ENCODE measurements around the gene SLX4. TPM values are rescaled to one million over a fixed set of nuclear protein-coding genes. Genes with fewer than 3 reads are reported as not detected.

The SLX4 gene
- total RNA-seq, 2 experiments from 2014 or later = 9.1 to 9.3 TPM

- H3K9me3 Mint-ChIP-seq = no peaks in the 10 kb centered on the region
- no peak overlapping the region for H3K27ac Mint-ChIP-seq
- no peaks in the 10 kb centered on the region for H3K4me1 Mint-ChIP-seq
- H3K27me3 Mint-ChIP-seq = no peaks in the 10 kb centered on the region
- H3K4me3 Mint-ChIP-seq = no peak overlapping the region
- H3K36me3 Mint-ChIP-seq = no peaks in the 10 kb centered on the region
- no peak for DNase-seq
Measured at GRCh38 chr16:3646348-3646920, 35.0 kb upstream of the SLX4 start.

- Mint-ChIP-seq H3K27ac (no peak overlapping the region), H3K27me3 (no peaks in the 10 kb centered on the region), H3K9me3 (no peaks in the 10 kb centered on the region), H3K36me3 (no peaks in the 10 kb centered on the region), H3K4me3 (no peak overlapping the region), H3K4me1 (no peaks in the 10 kb centered on the region)
- DNase-seq = no peak
Measured at GRCh38 chr16:3645504-3646347, 34.3 kb upstream of the SLX4 start.

GRCh38 chr16:3645108-3645503 is 33.7 kb upstream of the SLX4 start:
- peaks cover 2% of the 10 kb centered on the region for H3K4me1 Mint-ChIP-seq
- no peak for DNase-seq
- no peaks in the 10 kb centered on the region for H3K36me3 Mint-ChIP-seq
- no peaks in the 10 kb centered on the region for H3K27me3 Mint-ChIP-seq
- H3K4me3 Mint-ChIP-seq = no peak overlapping the region
- H3K27ac Mint-ChIP-seq = no peak overlapping the region
- no peaks in the 10 kb centered on the region for H3K9me3 Mint-ChIP-seq

- no peak for DNase-seq
- H3K9me3 Mint-ChIP-seq = peaks cover 1% of the 10 kb centered on the region
- no peak overlapping the region for H3K4me3 Mint-ChIP-seq
- H3K27me3 Mint-ChIP-seq = no peaks in the 10 kb centered on the region
- H3K36me3 Mint-ChIP-seq = peaks cover 6% of the 10 kb centered on the region
- no peak overlapping the region for H3K27ac Mint-ChIP-seq
- peaks cover 8% of the 10 kb centered on the region for H3K4me1 Mint-ChIP-seq
Measured at GRCh38 chr16:3643095-3643730, 31.8 kb upstream of the SLX4 start.

GRCh38 chr16:3642397-3643094 is 31.1 kb upstream of the SLX4 start:
- no peak overlapping the region for H3K4me3 Mint-ChIP-seq
- no peak for DNase-seq
- peaks cover 13% of the 10 kb centered on the region for H3K4me1 Mint-ChIP-seq
- H3K36me3 Mint-ChIP-seq = peaks cover 8% of the 10 kb centered on the region
- no peaks in the 10 kb centered on the region for H3K27me3 Mint-ChIP-seq
- no peak overlapping the region for H3K27ac Mint-ChIP-seq
- peaks cover 1% of the 10 kb centered on the region for H3K9me3 Mint-ChIP-seq

GRCh38 chr16:3641801-3642396 is 30.5 kb upstream of the SLX4 start:
- Mint-ChIP-seq H3K4me3 (no peak overlapping the region), H3K27me3 (no peaks in the 10 kb centered on the region), H3K4me1 (peaks cover 20% of the 10 kb centered on the region), H3K36me3 (peaks cover 11% of the 10 kb centered on the region), H3K9me3 (peaks cover 1% of the 10 kb centered on the region), H3K27ac (no peak overlapping the region)
- DNase-seq = no peak

GRCh38 chr16:3640632-3641501 is 29.5 kb upstream of the SLX4 start:
- H3K9me3 Mint-ChIP-seq = peaks cover 1% of the 10 kb centered on the region
- DNase-seq = no peak
- H3K27ac Mint-ChIP-seq = no peak overlapping the region
- H3K4me1 Mint-ChIP-seq = peaks cover 27% of the 10 kb centered on the region
- no peak overlapping the region for H3K4me3 Mint-ChIP-seq
- no peaks in the 10 kb centered on the region for H3K27me3 Mint-ChIP-seq
- peaks cover 11% of the 10 kb centered on the region for H3K36me3 Mint-ChIP-seq

- Mint-ChIP-seq H3K4me1 (peaks cover 29% of the 10 kb centered on the region), H3K9me3 (peaks cover 1% of the 10 kb centered on the region), H3K27me3 (no peaks in the 10 kb centered on the region), H3K36me3 (peaks cover 11% of the 10 kb centered on the region), H3K4me3 (no peak overlapping the region), H3K27ac (no peak overlapping the region)
- no peak for DNase-seq
Measured at GRCh38 chr16:3640207-3640606, 28.8 kb upstream of the SLX4 start.

GRCh38 chr16:3638916-3639644 is 27.7 kb upstream of the SLX4 start:
- Mint-ChIP-seq H3K27me3 (no peaks in the 10 kb centered on the region), H3K9me3 (peaks cover 1% of the 10 kb centered on the region), H3K4me3 (no peak overlapping the region), H3K36me3 (peaks cover 11% of the 10 kb centered on the region), H3K27ac (no peak overlapping the region), H3K4me1 (peaks cover 29% of the 10 kb centered on the region)
- DNase-seq = no peak

- Mint-ChIP-seq H3K4me3 (peak overlapping the region; percentile 27), H3K27me3 (no peaks in the 10 kb centered on the region), H3K27ac (peak overlapping the region; percentile 91), H3K36me3 (peaks cover 11% of the 10 kb centered on the region), H3K9me3 (peaks cover 1% of the 10 kb centered on the region), H3K4me1 (peaks cover 29% of the 10 kb centered on the region)
- DNase-seq = no peak
Measured at GRCh38 chr16:3637371-3637923, 26.0 kb upstream of the SLX4 start.

GRCh38 chr16:3625911-3626732 is 14.7 kb upstream of the SLX4 start:
- H3K4me1 Mint-ChIP-seq = peaks cover 28% of the 10 kb centered on the region
- H3K4me3 Mint-ChIP-seq = no peak overlapping the region
- no peak for DNase-seq

GRCh38 chr16:3625331-3625730 is 13.9 kb upstream of the SLX4 start:
- Mint-ChIP-seq H3K9me3 (no peaks in the 10 kb centered on the region), H3K27me3 (no peaks in the 10 kb centered on the region), H3K4me1 (peaks cover 28% of the 10 kb centered on the region), H3K27ac (no peak overlapping the region), H3K4me3 (no peak overlapping the region), H3K36me3 (no peaks in the 10 kb centered on the region)
- no peak for DNase-seq

More at GRCh38 chr16:3625911-3626732, 14.7 kb upstream of the SLX4 start:
- H3K36me3 Mint-ChIP-seq = no peaks in the 10 kb centered on the region
- H3K27ac Mint-ChIP-seq = peak overlapping the region; percentile 68
- no peaks in the 10 kb centered on the region for H3K27me3 Mint-ChIP-seq
- H3K9me3 Mint-ChIP-seq = no peaks in the 10 kb centered on the region

- Mint-ChIP-seq H3K27ac (no peak overlapping the region), H3K4me3 (no peak overlapping the region), H3K4me1 (peaks cover 30% of the 10 kb centered on the region), H3K9me3 (no peaks in the 10 kb centered on the region), H3K36me3 (peaks cover 2% of the 10 kb centered on the region), H3K27me3 (no peaks in the 10 kb centered on the region)
- DNase-seq = no peak
Measured at GRCh38 chr16:3623642-3624041, 12.2 kb upstream of the SLX4 start.

Measured in activated naive CD8-positive, alpha-beta T cell treated with anti-CD3 and anti-CD28 coated beads for 36 hours (primary cell).